IMR-90 (cell line): ENCODE measurements around the gene ITGA4. TPM values are rescaled to one million over a fixed set of nuclear protein-coding genes. Genes with fewer than 3 reads are reported as not detected.

Source experiments
- ATAC-seq: fragments of 200-7000 bp; cut with Tn5 transposase; 2 replicates; pipeline ENCODE4 v1.9.1; 2020; ENCODE audit warnings: low read depth, mild to moderate bottlenecking, moderate library complexity
- Bru-seq: library from RNA; stranded (reverse); fragments of 400-500 nt; gene quantifications from one replicate; lab custom pipeline; 2021; lab: Mats Ljungman, UMichigan
- BruChase-seq, 2 experiments: library from RNA; stranded (reverse); fragments of 400-500 nt; gene quantifications; one replicate each; lab custom pipeline; 2021; lab: Mats Ljungman, UMichigan
- BruUV-seq: library from RNA; stranded (reverse); fragments of 400-500 nt; replicated peaks from 2 replicates; lab custom pipeline; 2021; lab: Mats Ljungman, UMichigan
- CTCF ChIA-PET: fragments of 300-600 bp; formaldehyde crosslinking; extraction: SDS; loops from one replicate; lab custom pipeline; 2021; ENCODE audit warnings: antibody characterized with exemption; lab: Yijun Ruan, JAX
- POLR2A ChIA-PET: fragments of 300-600 bp; sonication (Branson Sonifier 250); formaldehyde crosslinking; loops from one replicate; lab custom pipeline; 2022; ENCODE audit warnings: antibody characterized with exemption; ENCODE audit not compliant: unreplicated experiment; lab: Charles Lee
- DNase-seq: peaks from one replicate; pipeline ENCODE4 v3.0.0; 2013
- H2AFZ ChIP-seq: replicated peaks from 2 replicates; pipeline ENCODE3; 2013; ENCODE audit warnings: low read length, mild to moderate bottlenecking; ENCODE audit not compliant: poor library complexity
- H2AK5ac ChIP-seq: 2 replicates; pipeline ENCODE4 v1.6.1; 2013; ENCODE audit warnings: low read depth, low read length, inconsistent platforms
- H2AK9ac ChIP-seq: replicated peaks from 2 replicates; pipeline ENCODE3; 2013; ENCODE audit warnings: mild to moderate bottlenecking, low read depth, low read length, moderate library complexity; ENCODE audit not compliant: poor library complexity
- H2BK120ac ChIP-seq: 2 replicates; pipeline ENCODE4 v1.6.1; 2013; ENCODE audit warnings: low read depth, low read length, inconsistent platforms
- H2BK15ac ChIP-seq: 3 replicates; pipeline ENCODE4 v1.6.1; 2013; ENCODE audit warnings: low read depth, low read length, inconsistent platforms
- H2BK20ac ChIP-seq: 2 replicates; pipeline ENCODE4 v1.6.1; 2013; ENCODE audit warnings: low read depth, mild to moderate bottlenecking, inconsistent platforms, low read length, moderate library complexity
- H2BK5ac ChIP-seq: 2 replicates; pipeline ENCODE4 v1.6.1; 2013; ENCODE audit warnings: mild to moderate bottlenecking, low read depth, low read length, inconsistent platforms; ENCODE audit not compliant: poor library complexity, severe bottlenecking
- H3K14ac ChIP-seq: replicated peaks from 2 replicates; pipeline ENCODE4 v1.6.1; 2013; ENCODE audit warnings: low read depth, low read length, inconsistent platforms
- H3K18ac ChIP-seq: 2 replicates; pipeline ENCODE4 v1.6.1; 2013; ENCODE audit warnings: low read depth, low read length, control low read depth
- H3K23ac ChIP-seq: 2 replicates; pipeline ENCODE4 v1.6.1; 2013; ENCODE audit warnings: low read depth, low read length, inconsistent platforms
- H3K27ac ChIP-seq: 2 replicates; pipeline ENCODE4 v1.5.1; 2013; ENCODE audit warnings: mild to moderate bottlenecking, control low read depth, low read length; ENCODE audit not compliant: insufficient read depth
- H3K27me3 ChIP-seq: 2 replicates; pipeline ENCODE4 v1.6.1; 2013; ENCODE audit warnings: low read length; ENCODE audit not compliant: control insufficient read depth, insufficient read depth
- H3K36me3 ChIP-seq: 2 replicates; pipeline ENCODE4 v1.6.1; 2013; ENCODE audit warnings: low read length, mixed read lengths; ENCODE audit not compliant: control insufficient read depth, insufficient read depth
- H3K4ac ChIP-seq: 2 replicates; pipeline ENCODE4 v1.6.1; 2013; ENCODE audit warnings: low read depth, low read length, inconsistent platforms
- H3K4me1 ChIP-seq: 2 replicates; pipeline ENCODE4 v1.6.1; 2013; ENCODE audit warnings: low read length, mixed read lengths; ENCODE audit not compliant: control insufficient read depth, insufficient read depth
- H3K4me2 ChIP-seq: 2 replicates; pipeline ENCODE4 v1.6.1; 2013; ENCODE audit warnings: low read depth, mild to moderate bottlenecking, control low read depth, low read length, moderate library complexity
- H3K4me3 ChIP-seq: 2 replicates; pipeline ENCODE4 v1.5.1; 2013; ENCODE audit warnings: low read depth, mild to moderate bottlenecking, control low read depth, low read length, moderate library complexity; ENCODE audit not compliant: insufficient read depth
- H3K56ac ChIP-seq: 2 replicates; pipeline ENCODE4 v1.6.1; 2013; ENCODE audit warnings: low read length, inconsistent platforms; ENCODE audit not compliant: insufficient read depth; ENCODE audit errors: extremely low read depth
- H3K79me1 ChIP-seq, 2 experiments: 2 replicates each; pipeline ENCODE4 v1.6.1; 2013; ENCODE audit warnings: low read length in 2 of 2, inconsistent platforms in 1 of 2, low read depth in 1 of 2
- H3K9ac ChIP-seq: 2 replicates; pipeline ENCODE4 v1.6.1; 2013; ENCODE audit warnings: low read depth, low read length, control low read depth
- H3K9me1 ChIP-seq: 2 replicates; pipeline ENCODE4 v1.6.1; 2013; ENCODE audit warnings: low read length, inconsistent platforms; ENCODE audit not compliant: insufficient read depth
- H3K9me3 ChIP-seq: 2 replicates; pipeline ENCODE4 v1.6.1; 2013; ENCODE audit warnings: low read length; ENCODE audit not compliant: control insufficient read depth, insufficient read depth
- H4K20me1 ChIP-seq: 2 replicates; pipeline ENCODE4 v1.6.1; 2013; ENCODE audit warnings: low read length, inconsistent platforms; ENCODE audit not compliant: insufficient read depth
- H4K5ac ChIP-seq: 2 replicates; pipeline ENCODE4 v1.6.1; 2013; ENCODE audit warnings: mild to moderate bottlenecking, low read depth, low read length, control low read depth
- H4K8ac ChIP-seq, 2 experiments: 2 replicates each; pipeline ENCODE4 v1.6.1; 2013; ENCODE audit warnings: low read depth in 2 of 2, low read length in 2 of 2, control low read depth in 1 of 2, inconsistent platforms in 1 of 2
- H4K91ac ChIP-seq: 2 replicates; pipeline ENCODE4 v1.6.1; 2013; ENCODE audit warnings: low read depth, low read length, inconsistent platforms; ENCODE audit not compliant: insufficient read depth
- BHLHE40 ChIP-seq: fragments of 150-350 bp; IDR thresholded peaks from 2 replicates; pipeline ENCODE4 v1.6.1; 2016; ENCODE audit warnings: mild to moderate bottlenecking, low read depth, low read length
- CEBPB ChIP-seq: IDR thresholded peaks from 2 replicates; pipeline ENCODE4 v1.6.1; 2012; ENCODE audit warnings: low read depth, low read length, improper control_type of control experiment
- MAFK ChIP-seq: IDR thresholded peaks from 2 replicates; pipeline ENCODE4 v1.6.1; 2012; ENCODE audit warnings: low read depth, low read length, improper control_type of control experiment
- MAZ ChIP-seq: IDR thresholded peaks from 2 replicates; pipeline ENCODE4 v1.6.1; 2012; ENCODE audit warnings: low read depth, mild to moderate bottlenecking, low read length, improper control_type of control experiment, moderate library complexity, borderline replicate concordance
- MXI1 ChIP-seq: IDR thresholded peaks from 2 replicates; pipeline ENCODE4 v1.6.1; 2012; ENCODE audit warnings: low read depth, mild to moderate bottlenecking, low read length, moderate library complexity, borderline replicate concordance
- POLR2A ChIP-seq: IDR thresholded peaks from 2 replicates; pipeline ENCODE4 v1.6.1; 2012; ENCODE audit warnings: mild to moderate bottlenecking, low read depth, low read length
- RCOR1 ChIP-seq: IDR thresholded peaks from 2 replicates; pipeline ENCODE4 v1.6.1; 2012; ENCODE audit warnings: mild to moderate bottlenecking, low read length, improper control_type of control experiment; ENCODE audit not compliant: insufficient replicate concordance
- RFX5 ChIP-seq: IDR thresholded peaks from 2 replicates; pipeline ENCODE4 v1.8.0; 2012; ENCODE audit warnings: low read depth, mild to moderate bottlenecking, low read length, moderate library complexity
- WGBS, 2 experiments: methylation state at CpG; one replicate each; pipeline versions ENCODE4 v1.1.5 to v1.1.7; 2013; ENCODE audit warnings: missing lambda C conversion rate in 2 of 2; ENCODE audit not compliant: insufficient read length in 1 of 2; ENCODE audit errors: extremely low coverage in 2 of 2; 5-methylcytosine and 5-hydroxymethylcytosine counted together
- dilution Hi-C: fragments of 300-500 bp; cut with HindIII; formaldehyde crosslinking; loops from one replicate; pipeline ENCODE4 v1.14.3; 2018; ENCODE audit warnings: low sequenced_read_pairs; ENCODE audit not compliant: unreplicated experiment
- in situ Hi-C: fragments of 300-500 bp; cut with MboI; formaldehyde crosslinking; loops from 3 replicates; pipeline ENCODE4 v1.14.3; 2019; ENCODE audit warnings: low sequenced_read_pairs, inconsistent platforms, mixed read lengths
- intact Hi-C: fragments of 100-400 bp; cut with micrococcal nuclease; formaldehyde crosslinking; loops from 2 replicates; pipeline ENCODE4 v1.10.0; 2022
- long read RNA-seq: library from polyadenylated mRNA; unstranded; transcript quantifications from one replicate; pipeline ENCODE4 v2.0.0, GENCODE V29; 2021; ENCODE audit not compliant: unreplicated experiment
- polyA plus RNA-seq, 3 experiments: library from polyadenylated mRNA; depleted of rRNA; stranded (reverse); fragments of >200 nt; gene quantifications; 2 replicates each; pipeline ENCODE4 v1.2.3, GENCODE V29; 2012; ENCODE audit warnings: low replicate concordance in 1 of 3
- total RNA-seq: library from RNA; depleted of rRNA; stranded (reverse); fragments of >200 nt; gene quantifications from 2 replicates; pipeline ENCODE4 v1.2.3, GENCODE V29; 2012; rRNA removed
- TF ChIP-seq, protein P1 (sequence below): fragments of 150-350 bp; IDR thresholded peaks from 2 replicates; pipeline ENCODE4 v1.6.1; 2017; ENCODE audit warnings: mild to moderate bottlenecking, antibody characterized with exemption, low read length, low read depth
- TF ChIP-seq, protein P2 (sequence below): fragments of 150-350 bp; IDR thresholded peaks from 2 replicates; pipeline ENCODE4 v1.6.1; 2016; ENCODE audit warnings: low read depth, mild to moderate bottlenecking, low read length, moderate library complexity, borderline replicate concordance
- TF ChIP-seq, protein P3 (sequence below): conservative IDR thresholded peaks from 2 replicates; pipeline ENCODE4 v1.5.1; 2012; ENCODE audit warnings: mild to moderate bottlenecking, low read depth, low read length, improper control_type of control experiment

The ITGA4 gene
- 13.6 and 20.6 TPM in 2 replicates for total RNA-seq
- 5.8 and 6.9 TPM in 2 replicates for polyA plus RNA-seq (2012; rRNA removed)
- polyA plus RNA-seq (2012; cell fraction: cytosol; rRNA removed) = 1.9 and 4.0 TPM in 2 replicates
- 3.8 and 4.1 TPM in 2 replicates for polyA plus RNA-seq (2012; cell fraction: nucleus; rRNA removed; ENCODE audit: low replicate concordance)
- percentile 34 among the genes with signal in this experiment for Bru-seq, nascent RNA
- percentile 24 among the genes with signal in this experiment for BruChase-seq, experiment 1, labeled RNA remaining after a 6-hour chase
- BruChase-seq, experiment 2, labeled RNA remaining after a 2-hour chase = percentile 28 among the genes with signal in this experiment
- long read RNA-seq, full-length matches to known transcripts = 13 of 16 reads
- long read RNA-seq, partial matches to known transcripts = 1 of 16 reads
- long read RNA-seq, other reads (novel, unspliced or antisense) = 2 of 16 reads

DNA sequence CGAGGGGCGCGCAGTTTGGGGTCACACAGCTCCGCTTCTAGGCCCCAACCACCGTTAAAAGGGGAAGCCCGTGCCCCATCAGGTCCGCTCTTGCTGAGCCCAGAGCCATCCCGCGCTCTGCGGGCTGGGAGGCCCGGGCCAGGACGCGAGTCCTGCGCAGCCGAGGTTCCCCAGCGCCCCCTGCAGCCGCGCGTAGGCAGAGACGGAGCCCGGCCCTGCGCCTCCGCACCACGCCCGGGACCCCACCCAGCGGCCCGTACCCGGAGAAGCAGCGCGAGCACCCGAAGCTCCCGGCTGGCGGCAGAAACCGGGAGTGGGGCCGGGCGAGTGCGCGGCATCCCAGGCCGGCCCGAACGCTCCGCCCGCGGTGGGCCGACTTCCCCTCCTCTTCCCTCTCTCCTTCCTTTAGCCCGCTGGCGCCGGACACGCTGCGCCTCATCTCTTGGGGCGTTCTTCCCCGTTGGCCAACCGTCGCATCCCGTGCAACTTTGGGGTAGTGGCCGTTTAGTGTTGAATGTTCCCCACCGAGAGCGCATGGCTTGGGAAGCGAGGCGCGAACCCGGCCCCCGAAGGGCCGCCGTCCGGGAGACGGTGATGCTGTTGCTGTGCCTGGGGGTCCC, at the start of gene ITGA4:
Gene ITGA4, plus strand, starts transcription at position 266 of the 620 bp plus-strand sequence. Its CDS starts 269 bp downstream, at position 535.
- no TSS peak for BruUV-seq
- Histone ChIP-seq H2BK20ac (no peak within 1 kb of the TSS), H3K4ac (peak within 1 kb of the TSS; percentile 39), H4K91ac (no peak within 1 kb of the TSS), H3K14ac (no peak within 1 kb of the TSS), H4K20me1 (no peaks in the 10 kb centered on the region), H4K8ac (peak within 1 kb of the TSS in 1 of 2 experiments; percentile 65; a peak in 1 of 4 replicates), H2BK120ac (peak within 1 kb of the TSS; percentile 52; the same call in 1 of the 2 replicates), H3K9me3 (no peaks in the 10 kb centered on the region), H2AFZ (peak within 1 kb of the TSS; percentile 94), H2AK5ac (no peak within 1 kb of the TSS), H3K23ac (no peak within 1 kb of the TSS; the same call in 1 of the 2 replicates), H2BK5ac (no peak within 1 kb of the TSS), H3K27me3 (no peaks in the 10 kb centered on the region; the same call in 1 of the 2 replicates), H3K56ac (peak within 1 kb of the TSS; percentile 24; the same call in 1 of the 2 replicates), H3K36me3 (no peaks in the 10 kb centered on the region), H3K9me1 (no peaks in the 10 kb centered on the region), H3K79me1 (0 out of 4 replicates have a peak, but pooled peaks cover 0 to 3% of the 10 kb centered on the region in 2 experiments), H3K4me1 (0 out of 2 replicates have a peak, but pooled peaks cover 2% of the 10 kb centered on the region), H3K4me2 (peak within 1 kb of the TSS; percentile 86), H3K18ac (no peak within 1 kb of the TSS), H4K5ac (no peak within 1 kb of the TSS), H2AK9ac (peak within 1 kb of the TSS; percentile 21), H3K9ac (peak within 1 kb of the TSS; percentile 64), H3K4me3 (peak within 1 kb of the TSS; percentile 75), H2BK15ac (no peak within 1 kb of the TSS), H3K27ac (peak within 1 kb of the TSS; percentile 60; the same call in 1 of the 2 replicates)
- dilution Hi-C loops = no loop called here
- ChIA-PET POLR2A (interaction anchor here (0.6 kb wide), 2 partner anchors 24 to 476 kb away, joined by 4 to 11 read pairs; no protein-coding TSS in a partner anchor), CTCF (interaction anchor here (0.6 to 3.0 kb wide), 8 partner anchors 9 to 447 kb away, joined by 3 to 12 read pairs (median 4); no protein-coding TSS in a partner anchor)
- intact Hi-C loops = loop anchor here (1.0 to 2.0 kb wide), 2 partner anchors 353 to 1332 kb away; no protein-coding TSS in a partner anchor
- ATAC-seq (peak; percentile 97), DNase-seq (peak; percentile 65)
- 0% methylated on average over 28 of the region's 67 CpGs; no CpG with 5 or more reads in 1 of the 2 experiments for WGBS, 2 experiments
- in situ Hi-C loops = loop anchor here (10.0 kb wide), 1 partner anchor 342 kb away; no protein-coding TSS in a partner anchor
- TF ChIP-seq, protein P1, sequence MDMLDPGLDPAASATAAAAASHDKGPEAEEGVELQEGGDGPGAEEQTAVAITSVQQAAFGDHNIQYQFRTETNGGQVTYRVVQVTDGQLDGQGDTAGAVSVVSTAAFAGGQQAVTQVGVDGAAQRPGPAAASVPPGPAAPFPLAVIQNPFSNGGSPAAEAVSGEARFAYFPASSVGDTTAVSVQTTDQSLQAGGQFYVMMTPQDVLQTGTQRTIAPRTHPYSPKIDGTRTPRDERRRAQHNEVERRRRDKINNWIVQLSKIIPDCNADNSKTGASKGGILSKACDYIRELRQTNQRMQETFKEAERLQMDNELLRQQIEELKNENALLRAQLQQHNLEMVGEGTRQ = no peak
- TF ChIP-seq POLR2A = no peak
- TF ChIP-seq, protein P2, sequence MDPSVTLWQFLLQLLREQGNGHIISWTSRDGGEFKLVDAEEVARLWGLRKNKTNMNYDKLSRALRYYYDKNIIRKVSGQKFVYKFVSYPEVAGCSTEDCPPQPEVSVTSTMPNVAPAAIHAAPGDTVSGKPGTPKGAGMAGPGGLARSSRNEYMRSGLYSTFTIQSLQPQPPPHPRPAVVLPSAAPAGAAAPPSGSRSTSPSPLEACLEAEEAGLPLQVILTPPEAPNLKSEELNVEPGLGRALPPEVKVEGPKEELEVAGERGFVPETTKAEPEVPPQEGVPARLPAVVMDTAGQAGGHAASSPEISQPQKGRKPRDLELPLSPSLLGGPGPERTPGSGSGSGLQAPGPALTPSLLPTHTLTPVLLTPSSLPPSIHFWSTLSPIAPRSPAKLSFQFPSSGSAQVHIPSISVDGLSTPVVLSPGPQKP = no peak
- no peak for TF ChIP-seq RFX5
- peak; percentile 31; the same call in 1 of the 2 replicates for TF ChIP-seq MXI1
- TF ChIP-seq RCOR1 = no peak
- TF ChIP-seq, protein P3, sequence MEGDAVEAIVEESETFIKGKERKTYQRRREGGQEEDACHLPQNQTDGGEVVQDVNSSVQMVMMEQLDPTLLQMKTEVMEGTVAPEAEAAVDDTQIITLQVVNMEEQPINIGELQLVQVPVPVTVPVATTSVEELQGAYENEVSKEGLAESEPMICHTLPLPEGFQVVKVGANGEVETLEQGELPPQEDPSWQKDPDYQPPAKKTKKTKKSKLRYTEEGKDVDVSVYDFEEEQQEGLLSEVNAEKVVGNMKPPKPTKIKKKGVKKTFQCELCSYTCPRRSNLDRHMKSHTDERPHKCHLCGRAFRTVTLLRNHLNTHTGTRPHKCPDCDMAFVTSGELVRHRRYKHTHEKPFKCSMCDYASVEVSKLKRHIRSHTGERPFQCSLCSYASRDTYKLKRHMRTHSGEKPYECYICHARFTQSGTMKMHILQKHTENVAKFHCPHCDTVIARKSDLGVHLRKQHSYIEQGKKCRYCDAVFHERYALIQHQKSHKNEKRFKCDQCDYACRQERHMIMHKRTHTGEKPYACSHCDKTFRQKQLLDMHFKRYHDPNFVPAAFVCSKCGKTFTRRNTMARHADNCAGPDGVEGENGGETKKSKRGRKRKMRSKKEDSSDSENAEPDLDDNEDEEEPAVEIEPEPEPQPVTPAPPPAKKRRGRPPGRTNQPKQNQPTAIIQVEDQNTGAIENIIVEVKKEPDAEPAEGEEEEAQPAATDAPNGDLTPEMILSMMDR = peak; percentile 77
- no peak for TF ChIP-seq CEBPB
- TF ChIP-seq MAFK = no peak
- peak; percentile 61; the same call in 1 of the 2 replicates for TF ChIP-seq MAZ
- no peak for TF ChIP-seq BHLHE40
